NT2/D1 (cell line): ENCODE results near the gene PTPRF.

Experiments used
- SUZ12 ChIP-seq: IDR thresholded peaks from 2 replicates; pipeline ENCODE4 v1.6.1; 2011; ENCODE audit not compliant: insufficient read length, insufficient read depth; ENCODE audit errors: extremely low read depth
- YY1 ChIP-seq: IDR thresholded peaks from 2 replicates; pipeline ENCODE4 v1.6.1; 2011; ENCODE audit not compliant: insufficient read length, insufficient read depth

DNA sequence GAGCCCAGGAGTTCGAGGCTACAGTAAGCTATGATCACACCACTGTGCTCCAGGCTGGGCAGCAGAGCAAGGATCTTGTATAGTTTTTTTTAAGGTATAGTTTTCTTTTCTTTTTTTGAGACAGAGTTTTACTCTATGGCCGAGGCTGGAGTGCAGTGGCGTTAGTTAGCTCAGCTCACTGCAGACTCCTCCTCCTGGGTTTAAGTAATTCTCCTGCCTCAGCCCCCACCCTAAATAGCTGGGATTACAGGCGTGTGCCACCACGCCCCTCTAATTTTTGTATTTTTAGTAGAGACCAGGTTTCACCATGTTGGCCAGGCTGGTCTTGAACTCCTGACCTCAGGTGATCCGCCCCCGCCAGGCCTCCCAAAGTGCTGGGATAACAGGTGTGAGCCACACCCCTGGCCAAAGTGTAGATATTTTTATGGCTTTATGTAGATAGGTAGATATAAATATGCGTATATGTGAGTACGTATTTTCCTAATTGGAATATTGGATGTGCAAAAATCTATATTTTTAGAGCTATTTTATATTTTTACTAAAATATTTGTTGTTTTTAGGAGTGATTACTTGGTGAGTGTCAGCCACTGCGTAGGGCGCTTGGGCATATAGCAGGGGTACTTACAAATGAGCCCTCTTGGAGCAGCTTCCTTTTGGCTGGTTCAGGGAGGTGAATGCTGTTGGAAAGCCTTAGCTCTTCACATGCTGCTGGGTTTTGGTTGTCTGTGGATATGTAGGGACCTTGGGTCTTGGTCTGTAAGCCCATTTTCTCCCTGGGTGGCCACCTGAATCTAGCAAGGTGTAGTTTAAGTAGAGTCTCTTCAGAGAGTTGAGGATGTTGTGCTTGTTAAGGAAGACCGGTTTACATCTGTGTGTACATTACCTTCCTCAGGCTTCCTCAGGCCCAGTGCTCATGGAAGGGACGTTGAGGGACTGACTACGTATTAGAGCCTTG, 128.8 kb downstream of the PTPRF start:
- TF ChIP-seq YY1 (no peak), SUZ12 (no peak)
